Measurements from ENCODE around the gene NUDT13. TPM values are rescaled to one million over a fixed set of nuclear protein-coding genes. Genes with fewer than 3 reads are reported as not detected.

Gene NUDT13
- total and polyA plus RNA-seq, 7 donors = 1.8 to 5.4 (median 2.2) TPM

GRCh38 chr10:73169320-73169719, 59.1 kb downstream of the NUDT13 start:
- WGBS, 2 donors = 90 to 96% methylated on average over 3 of the region's 3 CpGs
- H3K27me3 ChIP-seq = no peaks in the 10 kb centered on the region
- no peak for DNase-seq

GRCh38 chr10:73172867-73173266, 62.6 kb downstream of the NUDT13 start:
- intact Hi-C loops (cut with DNase I) = no loop called here

More at GRCh38 chr10:73169320-73169719, 59.1 kb downstream of the NUDT13 start:
- intact Hi-C loops (cut with DNase I) = loop anchor here (2.0 to 5.0 kb wide), 4 partner anchors 57 to 812 kb away; partner anchors contain the start of genes MRPS16, NUDT13 and P4HA1
- H3K36me3 ChIP-seq = no peaks in the 10 kb centered on the region
- TF ChIP-seq POLR2AphosphoS5 (IDR thresholded peaks at IDR 0.05) (no peak), CTCF (IDR thresholded peaks at IDR 0.05) (no peak), EP300 (IDR thresholded peaks at IDR 0.05) (no peak), POLR2A (IDR thresholded peaks at IDR 0.05) (no peak)
- H3K4me1 ChIP-seq = peaks cover 0 to 30% (median 26%) of the 10 kb centered on the region in 4 donors
- no peak overlapping the region for H3K27ac ChIP-seq
- H3K9me3 ChIP-seq = no peaks in the 10 kb centered on the region
- H3K4me3 ChIP-seq = no peak overlapping the region

GRCh38 chr10:73174148-73174925, 64.1 kb downstream of the NUDT13 start:
- TF ChIP-seq CTCF (IDR thresholded peaks at IDR 0.05) (no peak), POLR2AphosphoS5 (IDR thresholded peaks at IDR 0.05) (no peak), EP300 (IDR thresholded peaks at IDR 0.05) (no peak), POLR2A (IDR thresholded peaks at IDR 0.05) (no peak)
- Histone ChIP-seq H3K36me3 (peaks cover 0 to 37% (median 0%) of the 10 kb centered on the region in 4 donors), H3K27ac (no peak overlapping the region), H3K9me3 (no peaks in the 10 kb centered on the region), H3K27me3 (no peaks in the 10 kb centered on the region), H3K4me3 (no peak overlapping the region), H3K4me1 (peaks cover 0 to under 1% (median 0%) of the 10 kb centered on the region in 4 donors)
- 93 to 98% methylated on average over 1 of the region's 1 CpG for WGBS, 2 donors
- intact Hi-C loops (cut with DNase I) = no loop called here
- no peak for DNase-seq

More at GRCh38 chr10:73172867-73173266, 62.6 kb downstream of the NUDT13 start:
- Histone ChIP-seq H3K27ac (no peak overlapping the region), H3K27me3 (no peaks in the 10 kb centered on the region), H3K36me3 (peaks cover 0 to 25% (median 0%) of the 10 kb centered on the region in 4 donors), H3K9me3 (no peaks in the 10 kb centered on the region), H3K4me3 (no peak overlapping the region), H3K4me1 (peaks cover 0 to 11% (median 7%) of the 10 kb centered on the region in 4 donors)
- no peak for DNase-seq
- TF ChIP-seq POLR2AphosphoS5 (IDR thresholded peaks at IDR 0.05) (no peak), POLR2A (IDR thresholded peaks at IDR 0.05) (no peak)

Small RNA genes within 50 kb of the gene (small RNA-seq; reads per million reads assigned to genes)
- gene RF00019 = 0 reads per million in 3 donors
- gene SNORA11F = 0.44 to 2.0 (median 1.4) reads per million in 3 donors

Other genes starting within 250 kb of the NUDT13 start
- not detected for gene OIT3, start 216.7 kb upstream of the NUDT13 start, total RNA-seq
- gene OIT3, start 216.7 kb upstream of the NUDT13 start, polyA plus RNA-seq = under 1 TPM in 1 of 3 donors, not detected in 2; 0.04 TPM
- not detected for gene PLA2G12B, start 155.6 kb upstream of the NUDT13 start, total RNA-seq
- gene PLA2G12B, start 155.6 kb upstream of the NUDT13 start, polyA plus RNA-seq = 1 to 10 TPM; 3.2 to 7.2 (median 6.7) TPM
- gene P4HA1, start 13.6 kb upstream of the NUDT13 start, total RNA-seq = 10 to 100 TPM; 15.2 to 25.0 (median 20.0) TPM
- gene P4HA1, start 13.6 kb upstream of the NUDT13 start, polyA plus RNA-seq = 10 to 100 TPM in 2 of 3 donors, 1 to 10 TPM in 1; 4.2 to 15.1 (median 11.1) TPM
- gene ECD, start 57.6 kb downstream of the NUDT13 start, total RNA-seq = 10 to 100 TPM; 28.0 to 39.1 (median 29.8) TPM
- gene ECD, start 57.6 kb downstream of the NUDT13 start, polyA plus RNA-seq = 10 to 100 TPM in 2 of 3 donors, 1 to 10 TPM in 1; 7.6 to 12.0 (median 11.8) TPM
- 10 to 100 TPM; 12.1 to 22.7 (median 17.2) TPM for gene FAM149B1, start 57.7 kb downstream of the NUDT13 start, total RNA-seq
- gene FAM149B1, start 57.7 kb downstream of the NUDT13 start, polyA plus RNA-seq = 10 to 100 TPM; 13.1 to 16.0 (median 14.4) TPM
- gene DNAJC9, start 136.8 kb downstream of the NUDT13 start, total RNA-seq = 10 to 100 TPM; 10.2 to 14.3 (median 13.7) TPM
- gene DNAJC9, start 136.8 kb downstream of the NUDT13 start, polyA plus RNA-seq = 10 to 100 TPM in 2 of 3 donors, 1 to 10 TPM in 1; 7.8 to 22.1 (median 12.5) TPM
- 10 to 100 TPM; 29.2 to 40.0 (median 33.8) TPM for gene MRPS16, start 142.2 kb downstream of the NUDT13 start, total RNA-seq
- gene MRPS16, start 142.2 kb downstream of the NUDT13 start, polyA plus RNA-seq = 100 to 1,000 TPM in 1 of 3 donors, 10 to 100 TPM in 2; 75.1 to 101 (median 82.7) TPM
- gene CFAP70, start 248.4 kb downstream of the NUDT13 start, total RNA-seq = 1 to 10 TPM in 3 of 4 donors, under 1 TPM in 1; 0.66 to 1.8 (median 1.3) TPM
- under 1 TPM in 2 of 3 donors, not detected in 1; 0.46 to 0.66 TPM for gene CFAP70, start 248.4 kb downstream of the NUDT13 start, polyA plus RNA-seq

Measured in sigmoid colon (tissue), 7 donors.